Tibial nerve (tissue), 4 donors: ENCODE measurements around the gene POMGNT1. TPM values are rescaled to one million over a fixed set of nuclear protein-coding genes. Genes with fewer than 3 reads are reported as not detected.
"Not testable (repeated sequence)": the region's sequence is repeated elsewhere in the genome, so short reads cannot be mapped to it uniquely, and the experiment has no call there.

ENCODE experiments used
- DNase-seq, 2 donors: peaks; one replicate each; pipeline ENCODE4 v3.0.0-alpha.2; 2019; ENCODE audit warnings: low spot score in 2 of 2
- H3K27ac ChIP-seq, 4 donors: fragments of 200-600 bp; sonication (generic) in 3 of 4; one replicate each; pipeline ENCODE4 v1.5.1; 2017 to 2019; ENCODE audit warnings: mild to moderate bottlenecking in 1 of 4
- H3K27me3 ChIP-seq, 2 donors: fragments of 200-600 bp; sonication (generic) in 1 of 2; one replicate each; pipeline versions ENCODE4 v1.5.1 to v1.6.0; 2017 to 2019
- H3K36me3 ChIP-seq, 3 donors: fragments of 200-600 bp; sonication (generic); one replicate each; pipeline ENCODE4 v1.5.1; 2018 to 2019
- H3K4me1 ChIP-seq, 4 donors: fragments of 200-600 bp; sonication (generic) in 3 of 4; one replicate each; pipeline ENCODE4 v1.5.1; 2017 to 2019
- H3K4me3 ChIP-seq, 4 donors: fragments of 200-600 bp; sonication (generic) in 3 of 4; one replicate each; pipeline ENCODE4 v1.5.1; 2017 to 2019; ENCODE audit warnings: mild to moderate bottlenecking in 1 of 4, moderate library complexity in 1 of 4
- H3K9me3 ChIP-seq, 4 donors: fragments of 200-600 bp; sonication (generic) in 3 of 4; one replicate each; pipeline ENCODE4 v1.5.1; 2017 to 2019
- EP300 ChIP-seq, 2 donors: sonication (generic); formaldehyde crosslinking; IDR thresholded peaks; one replicate each; pipeline ENCODE4 v1.6.1; 2017; ENCODE audit warnings: antibody characterized with exemption in 2 of 2, mild to moderate bottlenecking in 1 of 2
- POLR2A ChIP-seq, 2 donors: fragments of 450-650 bp; IDR thresholded peaks; one replicate each; pipeline ENCODE4 v1.6.1; 2017; ENCODE audit warnings: antibody characterized with exemption in 2 of 2, mild to moderate bottlenecking in 2 of 2, moderate library complexity in 2 of 2
- WGBS, 2 donors: methylation state at CpG; one replicate each; pipeline ENCODE4 v1.1.5; 2018; 5-methylcytosine and 5-hydroxymethylcytosine counted together
- total RNA-seq, 4 donors: library from RNA; depleted of rRNA; stranded (reverse); fragments of >200 nt; gene quantifications; one replicate each; pipeline ENCODE4 v1.1.0, GENCODE V29; 2016
- TF ChIP-seq, protein P1 (sequence below), 5 experiments: fragments of 200-600 bp in 3 of 5; fragments of 450-650 bp in 2 of 5; sonication (generic) in 3 of 5; IDR thresholded peaks; one replicate each; pipeline ENCODE4 v1.5.1; 2016 to 2019; ENCODE audit warnings: antibody characterized with exemption in 5 of 5, mild to moderate bottlenecking in 3 of 5, moderate library complexity in 2 of 5

Gene POMGNT1
- total RNA-seq, 4 donors from 2014 or later: 53.8 to 71.5 (median 62.8) TPM

DNA sequence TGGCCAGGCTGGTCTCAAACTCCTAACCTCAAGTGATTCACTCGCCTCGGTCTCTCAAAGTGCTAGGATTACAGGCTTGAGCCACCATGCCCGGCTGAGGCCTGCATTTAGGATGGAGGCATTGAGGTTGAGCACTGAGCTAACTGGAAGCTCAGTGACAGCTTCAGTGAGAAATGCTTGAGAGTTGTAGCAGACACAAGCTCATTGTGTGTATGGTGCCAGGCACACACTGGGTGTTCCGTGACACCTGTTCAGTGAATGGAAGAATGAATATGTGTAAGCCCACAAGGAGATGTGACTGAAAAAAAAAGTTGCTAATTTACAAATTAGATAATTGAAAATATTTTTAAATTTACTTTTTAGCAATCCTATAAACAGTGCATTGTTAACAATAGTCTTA lies 26.7 kb upstream of the POMGNT1 start:
- Histone ChIP-seq H3K27ac (no peak overlapping the region), H3K9me3 (no peaks in the 10 kb centered on the region), H3K4me1 (peaks cover 0 to 28% (median 11%) of the 10 kb centered on the region in 4 donors), H3K27me3 (no peaks in the 10 kb centered on the region), H3K36me3 (peaks cover 0 to 13% (median 0%) of the 10 kb centered on the region in 3 donors), H3K4me3 (no peak overlapping the region)
- 78 to 91% methylated on average over 4 of the region's 4 CpGs for WGBS, 2 donors
- DNase-seq: no peak
- TF ChIP-seq, protein P1, sequence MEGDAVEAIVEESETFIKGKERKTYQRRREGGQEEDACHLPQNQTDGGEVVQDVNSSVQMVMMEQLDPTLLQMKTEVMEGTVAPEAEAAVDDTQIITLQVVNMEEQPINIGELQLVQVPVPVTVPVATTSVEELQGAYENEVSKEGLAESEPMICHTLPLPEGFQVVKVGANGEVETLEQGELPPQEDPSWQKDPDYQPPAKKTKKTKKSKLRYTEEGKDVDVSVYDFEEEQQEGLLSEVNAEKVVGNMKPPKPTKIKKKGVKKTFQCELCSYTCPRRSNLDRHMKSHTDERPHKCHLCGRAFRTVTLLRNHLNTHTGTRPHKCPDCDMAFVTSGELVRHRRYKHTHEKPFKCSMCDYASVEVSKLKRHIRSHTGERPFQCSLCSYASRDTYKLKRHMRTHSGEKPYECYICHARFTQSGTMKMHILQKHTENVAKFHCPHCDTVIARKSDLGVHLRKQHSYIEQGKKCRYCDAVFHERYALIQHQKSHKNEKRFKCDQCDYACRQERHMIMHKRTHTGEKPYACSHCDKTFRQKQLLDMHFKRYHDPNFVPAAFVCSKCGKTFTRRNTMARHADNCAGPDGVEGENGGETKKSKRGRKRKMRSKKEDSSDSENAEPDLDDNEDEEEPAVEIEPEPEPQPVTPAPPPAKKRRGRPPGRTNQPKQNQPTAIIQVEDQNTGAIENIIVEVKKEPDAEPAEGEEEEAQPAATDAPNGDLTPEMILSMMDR (IDR thresholded peaks at IDR 0.05): no peak
- TF ChIP-seq POLR2A (IDR thresholded peaks at IDR 0.05) (no peak), EP300 (IDR thresholded peaks at IDR 0.05) (no peak)

DNA sequence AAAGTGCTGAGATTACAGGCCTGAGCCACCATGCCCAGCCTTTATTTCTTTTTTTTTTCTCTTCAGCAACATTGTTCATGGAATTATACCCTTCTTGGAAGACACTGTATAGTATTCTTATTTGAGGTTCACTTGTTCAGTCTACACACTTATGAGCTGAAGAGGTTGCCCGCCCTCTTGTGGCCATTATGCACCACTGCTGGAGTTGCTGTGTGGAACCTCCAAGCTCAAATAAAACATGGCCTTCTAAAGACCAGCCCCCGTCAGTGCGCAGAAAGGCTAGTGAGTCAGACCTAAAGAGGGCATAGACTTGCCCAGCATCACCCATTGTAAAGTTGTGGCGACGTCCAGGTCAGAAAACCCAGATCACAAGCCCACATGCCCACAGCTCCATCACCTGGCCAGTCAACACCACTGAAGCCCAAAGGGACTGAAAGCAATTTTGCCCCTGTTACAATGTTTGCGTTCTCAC lies 25.3 kb upstream of the POMGNT1 start:
- Histone ChIP-seq H3K9me3 (no peaks in the 10 kb centered on the region), H3K4me1 (peaks cover 0 to 28% (median 11%) of the 10 kb centered on the region in 4 donors), H3K36me3 (peaks cover 0 to 21% (median 0%) of the 10 kb centered on the region in 3 donors), H3K27me3 (no peaks in the 10 kb centered on the region), H3K27ac (peak overlapping the region in 2 of 4 donors; percentile 81 to 83), H3K4me3 (no peak overlapping the region)
- TF ChIP-seq EP300 (IDR thresholded peaks at IDR 0.05): peak in 1 of 2 donors; percentile 16
- TF ChIP-seq, protein P1 (IDR thresholded peaks at IDR 0.05): peak; percentile 82 to 95 (median 89)
- TF ChIP-seq POLR2A (IDR thresholded peaks at IDR 0.05): no peak
- 11 to 22% methylated on average over 6 of the region's 6 CpGs for WGBS, 2 donors
- DNase-seq: peak in 1 of 2 donors; percentile 59

DNA sequence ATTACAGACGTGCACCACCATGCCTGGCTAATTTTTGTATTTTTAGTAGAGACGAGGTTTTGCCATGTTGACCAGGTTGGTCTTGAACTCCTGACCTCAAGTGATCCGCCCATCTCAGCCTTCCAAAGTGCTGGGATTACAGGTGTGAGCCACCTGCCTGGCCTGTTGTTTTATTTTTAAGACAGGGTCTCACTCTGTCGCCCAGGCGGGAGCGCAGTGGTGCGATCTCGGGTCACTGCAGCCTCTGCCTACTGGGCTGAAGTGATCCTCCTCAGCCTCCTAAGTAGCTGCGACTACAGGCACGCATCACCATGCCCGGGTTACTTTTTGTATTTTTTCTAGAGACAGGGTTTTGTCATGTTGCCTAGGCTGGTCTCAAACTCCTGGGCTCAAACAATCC lies 24.8 kb upstream of the POMGNT1 start:
- H3K27me3 ChIP-seq, H3K4me3 ChIP-seq, DNase-seq, H3K9me3 ChIP-seq: not testable (repeated sequence)
- Histone ChIP-seq H3K4me1 (peaks cover 0 to 28% (median 11%) of the 10 kb centered on the region in 4 donors), H3K36me3 (peaks cover 0 to 21% (median 0%) of the 10 kb centered on the region in 3 donors), H3K27ac (peak overlapping the region; percentile 23 to 83 (median 70))
- WGBS, 2 donors: 67 to 77% methylated on average over 11 of the region's 11 CpGs

DNA sequence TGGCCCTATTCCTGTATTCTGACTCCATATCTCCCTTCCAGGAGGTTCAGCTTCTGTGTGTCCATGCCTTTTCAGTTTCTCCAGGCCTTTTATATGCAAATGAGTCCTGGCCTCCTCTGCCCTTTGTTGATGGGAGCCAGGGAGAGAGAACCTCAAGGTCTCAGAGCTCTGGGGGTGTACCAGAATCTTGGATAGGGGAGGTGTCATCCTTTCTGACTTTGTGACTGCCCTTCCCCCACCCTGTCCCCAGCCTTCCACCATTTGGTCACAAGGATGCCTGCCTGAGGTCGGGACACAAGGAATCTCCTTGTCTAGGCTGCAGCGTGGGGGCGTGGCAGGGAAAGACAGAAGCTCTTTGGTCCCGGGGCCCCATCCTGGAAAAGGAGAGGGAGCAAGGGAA lies 23.5 kb upstream of the POMGNT1 start:
- peak in 1 of 2 donors; percentile 23 for DNase-seq
- Histone ChIP-seq H3K27me3 (no peaks in the 10 kb centered on the region), H3K4me3 (no peak overlapping the region), H3K27ac (peak overlapping the region; percentile 8 to 83 (median 70)), H3K36me3 (peaks cover 0 to 21% (median 0%) of the 10 kb centered on the region in 3 donors), H3K4me1 (peaks cover 0 to 28% (median 11%) of the 10 kb centered on the region in 4 donors), H3K9me3 (no peaks in the 10 kb centered on the region)
- TF ChIP-seq EP300 (IDR thresholded peaks at IDR 0.05): peak; percentile 4 to 76
- TF ChIP-seq POLR2A (IDR thresholded peaks at IDR 0.05): no peak
- TF ChIP-seq, protein P1 (IDR thresholded peaks at IDR 0.05): no peak
- 13 to 30% methylated on average over 4 of the region's 4 CpGs for WGBS, 2 donors

- TF ChIP-seq POLR2A (IDR thresholded peaks at IDR 0.05): no peak
- TF ChIP-seq EP300 (IDR thresholded peaks at IDR 0.05): no peak
- TF ChIP-seq, protein P1 (IDR thresholded peaks at IDR 0.05): no peak
- H3K36me3 ChIP-seq: peaks cover 0 to 25% (median 0%) of the 10 kb centered on the region in 3 donors
- H3K4me1 ChIP-seq: peaks cover 0 to 28% (median 11%) of the 10 kb centered on the region in 4 donors
- H3K9me3 ChIP-seq: no peaks in the 10 kb centered on the region
- no peak overlapping the region for H3K4me3 ChIP-seq
- H3K27ac ChIP-seq: peak overlapping the region; percentile 8 to 83 (median 70)
- WGBS, 2 donors: 78 to 82% methylated on average over 3 of the region's 3 CpGs
- DNase-seq: no peak
- H3K27me3 ChIP-seq: no peaks in the 10 kb centered on the region
Observed at GRCh38 chr1:46220808-46221207, 22.6 kb upstream of the POMGNT1 start.
